GM19023 (cell line): ENCODE results near the gene LDLRAD4.

Experiments used
- ATAC-seq: cut with Tn5 transposase; IDR thresholded peaks from one replicate; pipeline ENCODE4 v1.9.1; 2021; ENCODE audit warnings: mild to moderate bottlenecking, moderate library complexity; ENCODE audit not compliant: unreplicated experiment

Gene LDLRAD4

DNA sequence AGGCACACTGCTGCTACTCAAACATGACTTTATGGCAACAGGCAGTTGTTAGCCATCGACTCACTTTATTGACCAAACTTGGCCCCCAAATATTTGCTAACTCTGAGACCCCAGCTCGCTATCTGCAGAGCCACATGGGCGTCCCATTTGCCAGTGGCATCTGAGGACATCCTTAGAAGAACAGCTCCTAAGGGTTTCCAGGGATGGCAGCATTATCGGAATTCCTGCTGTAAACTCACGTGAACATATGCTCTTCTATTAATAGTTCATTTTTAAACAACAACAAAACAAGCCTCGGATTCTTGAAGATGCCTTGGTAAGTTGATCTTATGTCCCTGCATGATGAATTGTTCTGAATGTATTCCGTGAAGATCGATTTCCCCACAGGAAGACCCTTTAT, 181.0 kb downstream of the LDLRAD4 start:
- ATAC-seq: no peak

DNA sequence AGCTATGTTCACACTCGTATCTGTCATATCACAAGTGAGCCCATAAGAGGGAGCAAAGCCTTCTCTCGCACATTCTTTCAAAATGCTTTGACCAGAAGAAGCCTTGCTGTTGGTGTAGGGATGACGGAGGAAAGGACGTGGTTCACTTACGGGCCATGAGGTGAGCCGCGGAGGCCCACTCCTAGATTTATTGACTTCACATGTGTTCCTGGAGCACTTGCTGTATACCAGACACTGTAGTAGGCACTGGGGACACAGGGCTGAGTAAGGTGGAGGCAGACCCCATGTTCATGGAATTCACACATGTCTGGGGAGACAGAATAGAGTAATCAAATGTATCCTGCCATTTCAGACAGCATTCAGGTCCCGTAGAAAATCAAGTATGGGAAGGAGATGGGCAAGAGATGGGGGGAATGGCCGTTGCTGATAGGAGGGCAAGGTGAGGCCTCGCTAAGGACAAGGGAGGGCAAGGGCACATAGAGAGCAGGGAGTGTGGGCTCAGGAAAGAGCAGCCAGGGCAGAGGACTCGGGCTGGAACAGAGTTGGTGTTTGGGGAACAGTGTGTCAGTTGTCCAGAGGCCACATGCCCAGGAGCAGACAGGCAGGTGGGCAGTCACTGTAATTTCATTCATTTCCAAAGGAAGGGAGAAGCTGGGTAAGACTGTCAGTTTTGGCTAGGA, 182.2 kb downstream of the LDLRAD4 start:
- no peak for ATAC-seq

DNA sequence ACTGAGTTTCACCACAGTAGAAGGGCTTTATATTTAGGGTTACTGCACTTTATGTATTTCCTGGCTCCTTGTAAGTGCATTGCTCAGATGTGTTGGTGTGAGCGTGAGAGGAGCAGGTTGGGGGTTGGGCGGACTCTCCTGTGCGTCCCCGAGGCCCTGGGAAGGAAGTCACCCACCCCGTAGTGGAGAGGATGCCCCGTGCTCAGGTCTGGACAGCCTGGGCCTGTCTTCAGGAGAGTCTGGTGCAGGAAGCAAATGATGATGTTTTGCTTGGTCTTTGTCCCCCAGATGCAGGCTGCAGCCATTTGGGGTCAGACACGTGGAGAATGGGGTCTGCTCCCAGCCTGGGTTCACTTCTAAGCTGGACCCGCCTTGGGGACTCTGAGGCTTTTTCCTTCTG, 182.8 kb downstream of the LDLRAD4 start:
- ATAC-seq: no peak

DNA sequence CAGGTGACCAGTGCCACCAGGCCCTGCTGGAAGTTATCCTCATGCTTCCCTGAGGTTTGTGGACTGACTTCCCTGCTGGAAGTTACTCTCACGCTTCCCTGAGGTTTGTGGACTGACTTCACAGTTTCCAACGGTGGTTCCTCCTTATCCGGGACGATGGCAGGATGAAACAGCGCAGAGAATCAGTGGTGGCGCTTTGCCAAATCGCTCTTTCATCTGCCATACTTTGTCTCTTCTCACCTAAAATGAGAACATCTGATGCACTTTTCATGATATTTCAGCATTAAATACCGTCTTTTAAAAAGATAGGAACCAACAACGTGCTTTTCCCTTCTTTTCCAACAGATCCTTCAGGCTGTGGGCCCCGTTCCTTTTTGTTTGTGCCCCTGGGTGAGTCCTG, 183.3 kb downstream of the LDLRAD4 start:
- no peak for ATAC-seq

DNA sequence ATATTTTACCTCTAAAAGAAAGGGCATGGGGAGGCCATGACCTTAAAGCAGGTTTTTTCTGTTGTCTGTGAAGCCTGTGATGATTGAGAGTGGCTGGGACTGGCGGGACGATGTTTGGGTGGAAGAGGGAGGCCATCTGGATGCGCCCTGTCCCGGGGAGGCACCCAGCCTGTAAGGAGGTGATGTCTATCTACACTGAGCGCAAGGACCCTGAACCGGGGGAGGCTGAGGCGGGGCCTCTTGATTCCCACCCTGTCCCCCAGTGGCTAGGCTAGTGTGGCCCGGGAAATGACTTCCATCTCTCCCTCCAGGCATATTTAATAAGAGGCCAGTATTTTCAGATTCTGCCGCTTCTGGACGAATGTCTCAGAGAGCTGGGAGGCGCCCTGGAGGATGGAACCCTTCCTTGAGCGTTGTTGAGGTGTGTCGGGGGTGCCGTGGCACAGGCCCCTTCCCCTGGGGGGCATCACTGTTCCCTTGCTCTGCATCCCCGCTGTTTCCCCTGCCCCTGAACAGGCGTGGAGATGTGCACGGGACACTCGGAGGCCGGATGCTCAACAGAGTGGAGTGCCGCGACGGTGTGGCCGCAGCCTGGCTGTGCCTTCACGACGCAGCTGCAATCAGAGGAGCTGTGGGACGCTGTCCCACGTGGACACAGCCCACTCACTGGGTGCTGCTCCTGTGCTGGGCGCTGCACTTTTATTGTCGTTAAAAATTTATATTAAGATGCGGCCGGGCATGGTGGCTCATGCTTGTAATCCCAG, 185.4 kb downstream of the LDLRAD4 start:
- no peak for ATAC-seq

DNA sequence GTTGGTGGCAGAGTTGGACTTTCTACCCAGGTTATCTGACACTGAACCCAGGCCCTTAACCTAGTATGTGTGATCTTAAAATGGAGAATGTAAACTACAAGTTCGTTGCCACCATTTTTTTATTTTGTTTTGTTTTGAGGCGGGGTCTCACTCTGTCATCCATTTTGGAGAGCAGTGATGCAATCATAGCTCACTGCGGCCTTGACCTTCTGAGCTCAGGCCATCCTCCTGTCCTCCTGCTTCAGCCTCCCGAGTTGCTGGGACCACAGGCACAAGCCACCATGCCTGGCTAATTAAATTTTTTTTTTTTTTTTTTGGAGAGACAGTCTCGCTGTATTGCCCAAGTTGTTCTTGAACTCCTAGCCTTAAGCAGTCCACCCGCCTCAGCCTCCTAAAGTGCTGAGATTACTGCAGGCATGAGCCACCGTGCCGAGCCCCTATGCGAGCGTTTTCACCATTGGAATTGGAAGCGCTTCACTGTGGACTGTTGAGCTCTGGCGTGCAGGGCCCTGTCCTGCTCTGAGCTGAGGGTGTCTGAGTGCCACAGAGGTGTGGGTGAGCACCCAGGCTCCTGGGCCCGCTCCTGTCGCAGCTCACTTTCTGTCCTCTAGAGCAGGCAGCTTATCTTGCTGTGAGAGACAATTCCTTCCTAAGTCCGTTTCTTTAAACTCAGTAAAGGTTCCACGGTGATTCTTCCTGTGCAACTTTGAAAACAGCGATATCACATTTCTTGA, 186.9 kb downstream of the LDLRAD4 start:
- no peak for ATAC-seq

DNA sequence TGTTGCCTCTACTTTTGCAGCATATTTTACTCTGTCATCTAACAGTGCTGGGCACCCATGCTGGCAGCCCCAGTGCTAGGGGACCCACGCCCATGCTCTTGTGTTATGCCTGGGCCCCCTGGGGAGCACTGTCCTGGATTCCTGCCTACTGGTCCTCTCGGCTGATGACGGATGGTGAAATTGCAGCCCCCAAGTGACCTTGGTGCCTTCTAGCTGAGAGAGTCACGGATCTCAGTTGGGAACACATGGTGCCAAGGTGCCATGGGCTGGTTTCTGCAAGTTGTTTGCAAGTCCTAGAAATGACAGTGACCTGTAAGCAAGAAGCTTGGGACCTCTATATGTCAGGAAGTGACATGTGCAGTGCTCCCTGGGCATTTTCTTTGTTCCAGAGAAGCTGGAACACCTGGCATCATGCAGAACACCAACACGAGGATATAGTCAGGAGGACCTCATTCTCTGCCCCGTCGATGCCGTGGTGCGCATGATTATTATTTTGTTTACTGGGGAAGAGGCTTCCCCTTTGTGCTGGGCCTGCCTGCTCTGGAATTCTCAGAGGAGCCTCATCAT, 187.6 kb downstream of the LDLRAD4 start:
- no peak for ATAC-seq

DNA sequence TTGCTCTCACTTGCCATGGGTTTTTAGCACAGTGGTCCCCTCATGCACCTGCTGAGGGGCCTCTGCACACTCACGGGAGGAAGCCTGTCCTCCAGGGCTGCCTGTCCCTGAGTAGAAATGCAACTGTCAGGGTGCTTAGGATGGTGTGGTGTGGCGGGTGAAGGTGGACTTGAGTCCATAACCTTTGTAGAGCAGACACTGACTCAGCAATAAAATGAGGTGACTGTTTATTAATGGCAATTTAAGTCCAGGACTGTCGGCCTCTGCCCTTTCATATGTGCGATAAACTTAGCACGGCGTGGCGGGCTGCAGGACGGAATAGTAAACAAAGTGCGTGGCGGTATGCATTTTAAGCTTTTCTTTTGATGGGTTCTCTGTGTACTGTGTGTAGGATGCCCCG, 188.2 kb downstream of the LDLRAD4 start:
- ATAC-seq: no peak

DNA sequence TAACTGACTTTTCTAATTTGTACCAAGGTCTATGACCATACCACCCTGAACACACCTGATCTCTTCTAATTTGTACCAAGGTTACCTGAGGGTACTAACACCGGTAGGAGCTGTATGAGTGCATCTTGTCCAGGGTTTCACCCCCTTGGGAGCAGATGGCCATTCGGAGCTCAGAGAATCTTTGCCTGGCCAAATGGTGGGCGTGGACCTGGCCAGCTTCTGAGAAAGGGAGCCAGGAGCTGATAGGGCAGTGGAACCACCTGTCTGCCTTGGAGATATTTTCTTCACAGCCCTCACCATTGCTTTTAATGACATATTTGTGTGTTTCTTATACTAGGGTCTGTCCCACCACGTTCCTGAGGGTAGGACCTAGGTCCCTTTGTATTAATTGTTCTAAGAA, 188.9 kb downstream of the LDLRAD4 start:
- no peak for ATAC-seq

DNA sequence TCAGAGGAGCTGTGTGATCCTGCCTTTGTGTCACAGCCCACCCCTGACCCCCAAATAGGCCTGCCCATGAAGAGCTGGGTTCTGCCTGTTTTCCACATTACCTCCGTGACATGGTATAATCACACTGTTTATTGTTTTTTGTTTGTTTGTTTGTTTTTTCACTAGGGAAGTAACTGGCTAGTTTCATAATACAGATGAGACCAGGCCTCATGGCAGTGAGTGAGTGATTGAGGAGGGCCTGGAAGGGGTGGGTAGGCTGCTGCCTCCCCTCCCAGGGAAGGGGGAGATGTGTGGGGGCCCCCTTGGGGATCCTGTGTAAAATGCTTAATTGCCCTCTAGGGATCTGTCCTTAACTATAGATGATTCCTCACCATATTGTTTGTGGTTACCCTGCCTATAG, 190.5 kb downstream of the LDLRAD4 start:
- ATAC-seq: no peak

DNA sequence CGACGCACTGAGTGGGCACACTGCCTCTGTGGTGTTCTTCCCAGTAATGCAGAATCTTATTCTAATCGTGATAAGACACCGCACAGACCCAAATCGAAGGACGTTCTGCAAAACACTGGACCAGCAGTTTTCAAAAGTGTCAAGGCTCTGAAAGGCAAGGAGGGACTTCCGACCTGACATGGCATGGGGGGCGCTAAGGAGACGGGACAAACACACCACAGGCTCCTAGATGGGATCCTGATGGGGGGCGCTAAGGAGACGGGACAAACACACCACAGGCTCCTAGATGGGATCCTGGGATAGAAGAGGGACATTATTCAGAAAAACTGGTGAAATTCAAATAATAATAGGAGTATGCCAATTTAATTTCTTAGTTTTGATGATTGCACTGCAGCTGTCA, 191.4 kb downstream of the LDLRAD4 start:
- no peak for ATAC-seq

DNA sequence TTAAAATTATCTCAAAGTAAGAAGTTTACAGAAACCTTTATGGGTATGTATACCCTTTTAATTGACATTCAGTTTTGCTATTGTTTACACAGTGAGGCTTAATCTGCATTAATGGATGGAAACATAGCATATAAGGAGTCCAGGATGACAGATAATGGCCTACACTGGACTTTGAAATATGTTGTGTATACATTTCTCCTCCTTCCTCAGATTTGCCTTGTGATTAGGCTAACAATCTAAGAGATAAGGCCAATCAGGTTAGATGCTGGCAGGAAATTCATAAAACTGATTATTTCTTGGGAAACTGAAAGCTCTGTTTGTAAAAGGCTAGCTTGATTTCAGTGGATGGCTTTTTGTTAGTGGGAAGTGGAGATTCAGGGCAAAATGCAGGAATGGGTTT, 191.9 kb downstream of the LDLRAD4 start:
- ATAC-seq: no peak

DNA sequence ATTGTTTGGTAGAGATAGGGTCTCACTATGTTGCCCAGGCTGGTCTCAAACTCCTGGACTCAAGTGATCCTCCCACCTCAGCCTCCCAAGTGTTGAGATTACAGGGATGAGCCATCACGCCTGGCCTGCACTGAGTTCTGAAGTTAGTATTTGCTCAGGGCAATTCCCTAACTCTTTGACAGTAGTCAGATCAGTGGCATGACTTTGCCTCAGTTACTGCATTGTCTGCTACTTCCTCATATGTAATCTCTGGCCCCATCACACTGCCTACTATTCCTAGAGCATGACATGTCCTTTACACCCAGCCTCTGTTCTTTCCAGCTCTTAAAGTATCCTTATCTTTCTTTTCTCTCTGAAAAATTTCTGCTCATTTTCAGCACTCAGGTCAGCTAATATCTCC, 193.5 kb downstream of the LDLRAD4 start:
- no peak for ATAC-seq

DNA sequence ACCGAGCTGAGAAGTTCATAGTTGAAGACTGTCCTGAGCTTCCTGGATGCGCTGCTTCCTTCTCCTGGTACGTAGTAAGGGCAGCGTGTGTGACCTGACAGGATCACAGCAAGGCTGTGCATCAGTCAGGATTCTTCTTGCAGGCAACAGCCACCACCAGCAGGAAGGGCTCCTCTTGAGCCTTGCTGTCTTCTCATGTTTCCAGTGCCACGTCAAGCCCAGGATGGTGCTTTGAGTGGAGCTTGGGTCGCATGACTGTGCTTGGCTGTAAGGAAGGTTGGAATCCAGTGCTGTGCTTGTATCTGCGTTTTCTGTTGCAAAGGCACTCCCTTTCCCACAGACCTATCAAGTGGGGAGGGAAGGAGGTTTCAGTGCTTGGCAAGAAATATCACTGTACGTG, 194.3 kb downstream of the LDLRAD4 start:
- no peak for ATAC-seq

DNA sequence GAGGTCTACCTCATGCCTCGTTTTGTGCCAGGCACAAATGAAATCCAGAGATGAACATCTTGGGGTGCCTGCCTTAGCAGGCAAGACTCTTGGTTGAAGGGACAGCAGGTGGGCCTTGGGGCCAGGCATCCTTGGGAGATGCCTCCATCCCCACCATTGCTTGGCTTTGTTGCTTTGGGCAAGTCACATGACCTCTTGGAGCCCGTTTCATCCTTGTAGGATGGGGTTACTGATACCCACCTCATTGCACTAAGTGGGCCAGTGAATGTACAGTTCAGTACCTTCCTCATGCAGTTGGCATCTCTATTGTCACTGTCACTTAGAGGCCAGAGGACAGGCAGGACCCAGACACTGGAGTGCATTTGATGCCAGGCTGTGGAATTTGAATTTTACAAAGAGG, 195.5 kb downstream of the LDLRAD4 start:
- ATAC-seq: no peak

DNA sequence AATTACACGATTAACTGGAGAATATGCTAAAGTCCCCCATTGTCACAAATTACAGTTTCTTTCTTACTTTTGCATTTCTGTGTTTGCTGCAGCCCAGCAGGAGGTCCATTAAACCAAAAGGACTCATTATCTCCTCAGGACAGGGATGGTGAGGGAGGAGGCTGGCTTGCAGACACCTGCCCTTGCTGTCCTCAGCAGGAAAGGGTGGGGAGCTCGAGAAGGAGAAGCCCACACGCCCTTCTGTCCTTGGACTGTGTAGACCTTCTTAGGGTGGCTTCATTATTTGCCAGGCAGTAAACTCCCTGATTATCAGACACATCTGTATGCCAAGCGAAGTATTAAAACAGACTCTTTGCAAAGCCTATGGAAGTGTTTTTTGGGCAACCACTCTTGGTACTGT, 196.0 kb downstream of the LDLRAD4 start:
- ATAC-seq: no peak

DNA sequence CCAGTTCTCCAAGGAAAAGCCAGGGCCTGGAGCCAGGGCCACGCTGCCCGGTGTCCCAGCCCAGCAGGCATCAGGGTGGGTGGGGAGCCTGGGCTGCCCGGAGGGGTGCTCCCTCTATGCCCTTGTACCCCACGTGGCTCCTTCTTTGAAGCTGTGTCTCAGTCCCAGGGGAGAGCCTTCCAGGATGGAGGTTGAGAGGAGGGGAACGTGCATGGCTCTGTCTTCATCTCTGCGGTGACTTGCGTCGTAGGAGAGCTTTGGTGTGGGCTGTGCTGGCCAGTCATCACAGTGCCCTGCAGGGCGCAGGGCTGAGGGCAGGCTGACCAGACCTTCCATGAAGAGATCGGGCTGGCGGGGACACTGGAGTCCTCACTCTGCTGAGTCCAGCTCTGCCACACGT, 197.2 kb downstream of the LDLRAD4 start:
- no peak for ATAC-seq

DNA sequence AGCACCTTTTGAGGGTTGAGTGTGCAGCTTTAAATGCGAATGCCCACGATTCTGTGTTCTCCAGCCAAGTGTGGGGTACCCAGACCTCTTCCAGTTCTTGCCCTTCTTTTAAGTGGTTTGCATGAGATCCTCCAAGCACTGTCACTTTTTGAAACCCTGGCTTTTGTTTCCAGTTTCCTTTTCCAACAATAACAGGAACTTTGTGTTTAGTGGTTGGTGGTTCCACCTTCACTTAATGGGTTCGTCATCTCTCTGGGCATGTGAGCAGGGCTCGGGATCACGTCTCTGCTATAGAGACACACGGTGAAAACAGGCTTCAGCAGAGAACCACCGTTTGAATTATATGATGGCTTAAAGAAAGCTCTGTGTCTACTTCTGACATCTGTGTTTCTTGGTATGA, 197.6 kb downstream of the LDLRAD4 start:
- ATAC-seq: no peak

DNA sequence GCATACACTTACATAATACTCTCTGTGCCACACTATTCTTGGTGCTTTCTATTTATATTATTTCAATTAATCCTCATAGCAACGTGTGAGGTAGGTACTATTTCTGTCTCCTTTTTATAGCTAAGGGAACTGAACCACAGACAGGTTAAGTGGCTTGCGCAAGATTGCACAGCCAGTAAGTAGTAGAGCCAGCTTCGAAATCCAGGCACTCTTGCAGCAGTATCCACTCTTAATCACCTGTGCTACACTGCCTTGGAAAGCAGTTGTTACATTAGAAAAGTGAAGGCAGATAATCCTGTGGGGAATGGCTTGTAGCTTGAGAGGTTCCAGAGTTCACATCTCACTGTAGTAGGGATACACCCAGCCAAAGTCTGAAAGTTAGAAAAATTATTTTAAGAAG, 198.3 kb downstream of the LDLRAD4 start:
- ATAC-seq: no peak

DNA sequence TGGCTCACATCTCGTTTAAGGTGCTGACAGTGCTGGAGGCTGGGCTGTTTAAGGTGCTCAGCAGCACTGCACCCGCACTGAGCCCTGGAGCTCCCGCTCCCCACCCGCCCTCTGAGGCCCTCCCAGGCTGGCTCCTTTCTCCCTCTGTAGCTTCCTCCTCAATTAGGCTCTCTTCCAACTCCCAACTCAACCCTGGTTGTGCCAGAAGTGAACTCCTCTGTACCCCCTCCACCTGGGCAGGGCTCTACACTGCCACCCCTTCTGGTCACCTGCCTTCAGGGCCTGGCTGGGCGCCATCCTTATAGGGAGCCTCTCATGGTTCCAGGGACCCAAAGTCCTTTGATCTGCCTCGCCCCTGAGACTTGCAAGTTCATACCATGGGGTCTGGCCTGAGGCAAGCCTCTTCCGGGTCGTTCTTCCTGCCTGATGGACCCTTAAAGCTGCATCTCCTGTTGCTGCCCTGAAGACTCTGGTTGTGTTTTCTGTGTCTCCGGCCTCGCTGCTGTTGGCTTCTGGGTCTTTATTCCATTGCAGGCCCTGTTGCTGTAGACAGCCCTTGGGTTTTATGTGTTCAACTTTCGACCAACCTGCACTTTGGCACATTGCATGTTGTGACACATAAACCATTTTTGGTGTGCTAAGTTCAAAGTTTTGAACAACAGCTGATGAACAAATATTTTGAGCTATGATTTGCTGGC, 199.6 kb downstream of the LDLRAD4 start:
- ATAC-seq: no peak
